Measurements from ENCODE around the gene FHOD1.
A peak's percentile ranks its signal among the peaks of the same experiment; 100 is the strongest.

The FHOD1 gene

DNA sequence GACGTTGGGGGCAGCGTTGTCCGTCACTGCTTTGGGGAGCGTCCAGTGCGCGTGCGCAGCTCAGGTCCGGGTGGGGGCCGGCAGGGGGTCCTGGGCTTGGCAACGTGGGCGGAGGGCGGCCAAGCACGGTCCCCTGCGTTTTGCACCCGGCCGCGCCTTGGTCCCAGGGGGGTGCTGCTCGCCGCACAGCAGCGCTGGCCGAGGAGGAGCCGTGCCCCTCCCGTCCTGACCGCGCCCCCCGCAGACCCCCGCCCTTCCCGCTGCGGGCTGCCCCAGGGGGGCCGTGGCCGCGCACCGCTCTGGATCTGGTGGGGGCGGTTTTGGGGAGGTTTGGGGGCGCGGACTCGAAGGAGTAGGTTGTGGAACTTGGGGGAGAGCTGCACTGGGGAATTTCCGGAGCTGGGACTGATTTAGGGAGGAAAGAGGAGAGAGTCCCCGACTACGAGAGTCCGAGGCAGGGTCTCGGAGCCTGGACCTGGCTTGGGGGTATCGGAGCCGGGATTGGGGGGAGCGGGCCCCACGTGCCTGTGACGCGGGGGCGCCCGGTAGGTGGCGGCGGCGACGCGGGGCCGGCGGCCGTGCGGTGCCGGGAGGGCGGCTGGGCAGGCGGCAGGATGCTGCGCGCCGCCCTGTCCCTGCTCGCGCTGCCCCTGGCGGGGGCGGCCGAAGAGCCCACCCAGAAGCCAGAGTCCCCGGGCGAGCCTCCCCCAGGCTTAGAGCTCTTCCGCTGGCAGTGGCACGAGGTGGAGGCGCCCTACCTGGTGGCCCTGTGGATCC lies 1.3 kb upstream of the FHOD1 start, which contains the start of gene SLC9A5:
Gene SLC9A5, plus strand, starts transcription at position 579 of the 777 bp plus-strand sequence. Its CDS starts 36 bp downstream, at position 615.
- no peak for DNase-seq

GRCh38 chr16:67248073-67248400 lies 756 bp upstream of the FHOD1 start:
- no peak for DNase-seq

DNA sequence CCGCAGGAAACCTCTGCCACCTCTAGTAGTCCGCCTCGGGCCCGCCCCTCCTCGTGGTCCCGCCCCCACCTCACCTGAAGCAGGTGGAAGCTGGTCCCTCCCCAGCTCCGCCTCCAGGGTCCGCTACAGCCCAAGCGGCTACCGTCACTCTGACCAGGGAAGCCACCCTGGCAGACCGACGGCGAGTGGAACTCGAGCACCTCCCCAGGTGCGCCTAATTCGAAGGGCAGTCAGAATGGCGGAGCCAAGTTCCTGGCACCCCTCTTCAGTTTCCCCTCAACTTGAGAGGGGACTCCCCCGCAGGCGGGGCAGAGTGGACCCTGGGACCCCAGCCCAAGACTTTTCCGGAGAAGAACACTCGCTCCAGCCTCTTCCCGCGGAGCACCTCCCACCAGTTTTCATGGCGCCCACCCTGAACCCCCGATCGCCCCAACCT lies 507 bp downstream of the FHOD1 start:
- peak in 2 of 4 experiments; percentile 32 to 51 for DNase-seq

GRCh38 chr16:67246081-67246755 lies 1.1 kb downstream of the FHOD1 start:
- DNase-seq: no peak

GRCh38 chr16:67245674-67246080 lies 1.6 kb downstream of the FHOD1 start:
- no peak for DNase-seq

DNA sequence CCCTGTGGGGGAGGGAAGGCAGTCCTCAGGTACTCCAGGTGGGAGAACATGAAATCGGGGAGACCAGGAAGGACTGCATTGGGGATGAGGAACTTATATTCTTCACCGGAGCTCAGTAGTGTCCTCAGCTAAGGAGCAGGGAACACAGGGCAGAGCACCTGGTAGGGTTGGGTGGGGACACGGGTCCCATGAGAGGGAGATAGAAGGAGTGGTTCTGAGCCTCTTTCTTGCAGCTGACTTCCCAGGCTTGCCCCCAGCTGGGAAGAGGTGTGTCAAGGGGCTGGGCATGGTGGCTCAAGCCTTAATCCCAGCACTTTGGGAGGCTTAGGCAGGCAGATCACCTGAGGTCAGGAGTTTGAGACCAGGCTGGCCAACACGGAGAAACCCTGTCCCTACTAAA lies 2.1 kb downstream of the FHOD1 start:
- no peak for DNase-seq

GRCh38 chr16:67244387-67245185 lies 2.7 kb downstream of the FHOD1 start:
- DNase-seq: peak in 2 of 4 experiments; percentile 38 to 60

DNA sequence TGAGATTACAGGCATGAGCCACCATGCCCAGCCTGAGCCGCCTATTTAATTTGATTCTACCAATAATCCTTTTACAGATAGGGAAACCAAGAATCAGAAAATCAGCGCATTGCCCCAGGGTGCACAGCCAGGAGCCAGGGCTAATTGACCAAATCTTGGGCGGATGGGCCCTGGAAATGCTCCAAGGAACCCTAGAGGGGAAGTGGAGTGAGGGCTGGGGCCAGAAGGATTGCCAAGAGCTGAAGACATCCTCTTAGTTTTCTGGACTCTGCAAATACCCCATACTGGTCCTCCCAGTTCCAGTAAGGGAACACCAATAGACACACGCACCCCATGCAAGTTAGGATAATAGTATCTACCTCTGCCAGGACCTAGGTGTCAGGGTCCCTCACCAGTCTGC lies 3.8 kb downstream of the FHOD1 start:
- no peak for DNase-seq

GRCh38 chr16:67242138-67242730 lies 5.0 kb downstream of the FHOD1 start:
- no peak for DNase-seq

GRCh38 chr16:67241008-67241900 lies 6.0 kb downstream of the FHOD1 start:
- DNase-seq: no peak

DNA sequence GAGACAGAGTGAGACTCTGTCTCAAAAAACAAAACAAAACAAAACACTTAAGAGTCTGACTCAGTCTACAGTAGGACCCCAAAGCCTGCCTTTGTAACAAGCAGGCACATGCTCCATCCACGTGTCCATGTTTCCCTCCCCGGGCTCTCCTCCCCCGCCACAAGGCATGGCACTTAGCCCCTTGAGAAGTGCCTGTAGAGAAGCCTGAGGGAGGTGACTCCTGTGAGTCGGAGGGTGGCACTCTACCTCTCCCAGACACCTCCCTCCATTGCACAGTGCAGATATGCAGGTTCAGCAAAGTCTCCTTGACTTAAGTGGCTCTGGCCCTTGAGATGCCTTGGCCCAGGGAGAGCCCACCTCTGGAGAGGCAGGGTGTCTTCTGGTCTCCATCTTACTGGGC lies 6.8 kb downstream of the FHOD1 start:
- DNase-seq: no peak

DNA sequence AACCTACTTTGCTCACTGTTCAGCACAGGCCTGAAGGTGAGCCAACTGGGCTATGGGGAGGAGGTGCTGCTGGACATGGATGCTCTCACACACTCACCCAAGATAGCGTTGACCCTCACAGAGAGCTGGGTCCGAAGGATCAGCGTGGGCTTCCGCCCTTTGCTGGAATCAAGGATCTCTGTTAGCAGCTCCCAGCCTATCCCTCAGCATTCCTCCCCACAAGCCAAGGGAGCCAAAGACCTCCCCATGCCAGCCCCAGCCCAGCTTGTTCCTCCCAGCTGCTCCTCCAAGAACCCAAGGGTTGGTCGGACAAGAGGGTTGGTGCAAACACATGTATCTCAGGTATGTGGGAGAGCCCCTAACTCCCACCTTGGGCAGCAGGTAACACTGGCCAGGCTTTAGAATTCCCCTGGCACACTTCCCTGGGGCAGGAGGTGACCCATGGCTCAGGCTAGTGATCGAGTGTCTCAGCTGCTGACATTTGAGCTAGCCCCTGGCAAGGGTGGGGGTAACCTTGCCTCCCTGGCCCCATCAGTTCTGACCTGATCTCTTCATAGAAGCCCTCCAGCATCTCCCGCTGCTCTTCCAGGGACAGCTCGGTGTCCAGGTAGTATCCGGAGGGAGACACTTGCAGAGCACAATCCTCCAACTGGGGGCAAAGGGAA lies 8.3 kb downstream of the FHOD1 start:
- no peak for DNase-seq

DNA sequence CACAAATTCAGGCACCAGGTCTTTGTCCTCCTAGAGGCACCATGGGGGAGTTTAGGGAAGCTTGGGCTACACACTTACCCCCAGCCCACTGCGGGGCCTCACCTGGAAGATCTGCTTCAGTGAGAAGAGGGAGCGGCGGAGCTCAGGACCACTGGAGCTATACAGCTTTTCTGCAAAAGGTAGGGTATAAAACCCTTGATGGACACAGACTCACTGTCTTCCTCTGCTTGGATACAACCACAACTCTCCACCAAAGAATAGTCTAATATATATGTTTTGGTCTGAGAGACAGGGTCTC lies 9.1 kb downstream of the FHOD1 start:
- DNase-seq: no peak

DNA sequence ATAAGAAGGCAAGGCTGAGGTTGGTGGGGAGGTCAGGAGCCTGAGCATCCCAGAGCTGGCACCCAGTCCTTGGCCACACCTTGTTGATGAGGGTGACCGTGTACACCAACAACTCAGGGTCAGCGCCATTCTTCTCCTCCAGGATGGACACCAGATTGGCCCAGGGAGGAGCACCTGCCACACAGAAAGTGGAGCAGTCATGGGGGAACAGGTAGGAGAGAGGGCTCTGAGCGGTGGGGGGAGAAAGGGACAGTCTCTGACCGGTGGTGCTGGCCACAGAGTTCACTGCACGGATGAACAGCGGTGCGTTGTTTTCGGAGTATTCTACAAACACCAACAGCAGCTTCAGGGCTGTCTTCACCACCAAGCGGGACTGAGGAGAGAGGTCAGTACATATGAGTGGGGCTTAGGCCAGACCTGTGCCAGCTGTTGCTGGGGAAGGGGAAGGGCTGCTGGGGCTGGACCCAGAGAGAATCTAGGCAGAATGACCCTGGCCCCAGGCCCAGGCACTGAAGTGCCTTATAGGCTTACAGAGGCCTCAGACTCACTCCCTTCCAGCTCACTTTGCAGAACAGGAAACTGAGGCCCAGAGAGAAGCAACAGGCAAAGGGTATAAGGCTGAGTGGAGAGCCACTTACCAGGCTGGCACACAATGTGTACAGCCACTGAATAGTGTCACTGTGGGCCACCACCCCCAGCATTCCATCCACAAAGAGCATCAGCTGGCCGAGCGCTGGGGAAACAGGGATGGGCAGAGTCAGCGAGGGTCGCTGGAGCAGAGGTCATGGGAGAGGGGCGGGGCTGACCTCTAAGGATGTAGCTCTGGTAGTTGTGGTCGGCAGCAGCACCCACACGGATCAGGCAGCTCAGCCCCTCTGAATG lies 9.6 kb downstream of the FHOD1 start:
- DNase-seq: no peak

DNA sequence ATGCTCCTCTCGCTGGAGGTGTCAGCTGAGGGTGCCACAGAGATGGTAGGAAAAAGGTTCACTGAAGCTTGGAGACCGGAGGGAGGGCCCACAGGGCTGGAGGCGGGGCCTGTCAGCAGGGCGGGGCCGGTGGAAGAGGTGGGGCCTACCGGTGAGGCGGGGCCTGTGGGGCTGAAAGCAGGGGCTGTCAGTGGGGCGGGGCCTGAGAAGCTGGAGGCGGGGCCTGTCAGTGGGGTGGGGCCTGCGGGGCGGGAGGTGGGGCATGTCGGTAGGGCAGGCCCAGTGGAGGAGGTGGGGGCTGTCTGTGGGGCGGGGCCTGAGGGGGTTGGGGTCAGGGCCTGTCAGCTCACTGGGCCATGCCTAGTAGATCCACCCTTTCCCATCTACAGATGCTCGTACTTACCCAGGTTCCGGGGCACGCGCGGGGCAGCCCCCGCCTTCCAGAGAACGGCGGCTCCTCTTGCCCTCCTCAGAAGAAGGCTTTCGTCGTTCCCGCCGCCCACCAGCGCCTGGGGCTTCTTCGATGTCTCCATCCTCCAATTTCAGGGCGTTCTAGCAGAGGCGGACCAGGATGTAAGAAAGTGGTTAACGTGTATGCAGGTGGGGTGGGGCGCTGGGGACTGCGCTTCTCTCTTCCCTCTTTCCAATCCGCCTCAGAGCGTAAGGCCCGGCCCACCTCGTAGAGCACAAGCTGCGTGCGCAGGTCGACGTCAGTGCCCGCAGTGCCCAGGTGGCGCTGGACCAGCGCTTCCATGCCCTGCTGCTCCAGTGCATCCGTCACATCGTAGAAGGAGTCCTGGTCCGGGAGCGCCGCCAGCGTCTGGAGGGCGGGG lies 10.5 kb downstream of the FHOD1 start:
- DNase-seq: peak; percentile 13 to 66 (median 40)

GRCh38 chr16:67235816-67236562 lies 11.3 kb downstream of the FHOD1 start:
- DNase-seq: no peak

DNA sequence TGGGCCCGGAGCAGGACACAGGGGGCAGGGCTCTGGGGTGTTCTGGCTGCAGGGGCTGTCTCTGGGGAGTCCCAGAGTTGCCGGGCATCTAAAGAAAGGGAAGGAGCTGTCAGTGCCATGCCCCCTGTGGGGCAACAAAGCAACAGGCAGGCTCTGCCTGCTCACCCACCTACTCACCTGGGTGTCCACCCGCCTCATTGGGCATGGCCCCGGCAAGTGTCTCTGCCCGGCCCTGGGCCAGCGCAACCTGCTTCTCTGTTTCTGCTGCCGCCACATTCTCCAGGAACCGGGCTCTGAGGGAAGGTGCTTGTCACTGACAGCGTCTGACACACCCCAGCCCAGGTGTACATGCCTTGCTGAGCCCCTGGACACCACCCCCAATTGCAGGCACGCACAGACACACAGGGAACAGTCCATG lies 13.1 kb downstream of the FHOD1 start:
- no peak for DNase-seq

GRCh38 chr16:67233596-67233995 lies 13.7 kb downstream of the FHOD1 start:
- no peak for DNase-seq
